Peyer's patch (tissue), 4 donors: ENCODE measurements around the gene TATDN3.

ENCODE experiments used
- POLR2A ChIP-seq, 2 donors: fragments of 450-650 bp; IDR thresholded peaks; one replicate each; pipeline ENCODE4 v1.5.1; 2017; ENCODE audit warnings: antibody characterized with exemption in 2 of 2, mild to moderate bottlenecking in 2 of 2, moderate library complexity in 2 of 2
- TF ChIP-seq, protein P1 (sequence below), 6 experiments: fragments of 450-650 bp in 4 of 6; fragments of 200-600 bp in 2 of 6; sonication (generic) in 1 of 6; IDR thresholded peaks; one replicate each; pipeline ENCODE4 v1.5.1; 2017 to 2019; ENCODE audit warnings: antibody characterized with exemption in 6 of 6, mild to moderate bottlenecking in 3 of 6, moderate library complexity in 1 of 6

DNA sequence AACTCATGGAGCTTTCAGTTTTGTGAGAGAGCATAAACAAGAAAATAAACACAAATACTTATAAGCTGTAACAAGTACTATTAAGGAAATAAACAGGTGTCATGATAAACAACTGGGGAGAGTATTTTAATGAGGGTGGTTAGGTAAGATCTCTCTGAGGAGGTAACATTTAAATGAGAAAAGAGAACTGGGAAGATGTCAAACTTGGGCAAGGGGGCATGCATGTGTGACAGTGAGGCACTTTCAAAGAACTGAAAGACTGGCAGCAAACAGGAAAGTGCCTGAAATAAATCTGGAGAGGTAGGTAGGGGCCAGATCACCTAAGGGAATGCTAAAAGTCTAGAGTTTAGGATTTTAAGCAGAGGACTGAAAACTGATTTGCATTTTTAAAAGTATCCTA lies 37.9 kb upstream of the TATDN3 start:
- TF ChIP-seq, protein P1, sequence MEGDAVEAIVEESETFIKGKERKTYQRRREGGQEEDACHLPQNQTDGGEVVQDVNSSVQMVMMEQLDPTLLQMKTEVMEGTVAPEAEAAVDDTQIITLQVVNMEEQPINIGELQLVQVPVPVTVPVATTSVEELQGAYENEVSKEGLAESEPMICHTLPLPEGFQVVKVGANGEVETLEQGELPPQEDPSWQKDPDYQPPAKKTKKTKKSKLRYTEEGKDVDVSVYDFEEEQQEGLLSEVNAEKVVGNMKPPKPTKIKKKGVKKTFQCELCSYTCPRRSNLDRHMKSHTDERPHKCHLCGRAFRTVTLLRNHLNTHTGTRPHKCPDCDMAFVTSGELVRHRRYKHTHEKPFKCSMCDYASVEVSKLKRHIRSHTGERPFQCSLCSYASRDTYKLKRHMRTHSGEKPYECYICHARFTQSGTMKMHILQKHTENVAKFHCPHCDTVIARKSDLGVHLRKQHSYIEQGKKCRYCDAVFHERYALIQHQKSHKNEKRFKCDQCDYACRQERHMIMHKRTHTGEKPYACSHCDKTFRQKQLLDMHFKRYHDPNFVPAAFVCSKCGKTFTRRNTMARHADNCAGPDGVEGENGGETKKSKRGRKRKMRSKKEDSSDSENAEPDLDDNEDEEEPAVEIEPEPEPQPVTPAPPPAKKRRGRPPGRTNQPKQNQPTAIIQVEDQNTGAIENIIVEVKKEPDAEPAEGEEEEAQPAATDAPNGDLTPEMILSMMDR (IDR thresholded peaks at IDR 0.05) = no peak
- TF ChIP-seq POLR2A (IDR thresholded peaks at IDR 0.05) = no peak
